HUDEP-2 (cell line): Measurements from ENCODE around the gene DRG1.
"Not testable (repeated sequence)": the region's sequence is repeated elsewhere in the genome, so short reads cannot be mapped to it uniquely, and the experiment has no call there.

ENCODE experiments used
- DNase-seq, 76 experiments: peaks; one replicate each; lab custom pipeline; 2025; ENCODE audit not compliant: unreplicated experiment in 76 of 76; lab: John Stamatoyannopoulos, UW

DRG1 gene

DNA sequence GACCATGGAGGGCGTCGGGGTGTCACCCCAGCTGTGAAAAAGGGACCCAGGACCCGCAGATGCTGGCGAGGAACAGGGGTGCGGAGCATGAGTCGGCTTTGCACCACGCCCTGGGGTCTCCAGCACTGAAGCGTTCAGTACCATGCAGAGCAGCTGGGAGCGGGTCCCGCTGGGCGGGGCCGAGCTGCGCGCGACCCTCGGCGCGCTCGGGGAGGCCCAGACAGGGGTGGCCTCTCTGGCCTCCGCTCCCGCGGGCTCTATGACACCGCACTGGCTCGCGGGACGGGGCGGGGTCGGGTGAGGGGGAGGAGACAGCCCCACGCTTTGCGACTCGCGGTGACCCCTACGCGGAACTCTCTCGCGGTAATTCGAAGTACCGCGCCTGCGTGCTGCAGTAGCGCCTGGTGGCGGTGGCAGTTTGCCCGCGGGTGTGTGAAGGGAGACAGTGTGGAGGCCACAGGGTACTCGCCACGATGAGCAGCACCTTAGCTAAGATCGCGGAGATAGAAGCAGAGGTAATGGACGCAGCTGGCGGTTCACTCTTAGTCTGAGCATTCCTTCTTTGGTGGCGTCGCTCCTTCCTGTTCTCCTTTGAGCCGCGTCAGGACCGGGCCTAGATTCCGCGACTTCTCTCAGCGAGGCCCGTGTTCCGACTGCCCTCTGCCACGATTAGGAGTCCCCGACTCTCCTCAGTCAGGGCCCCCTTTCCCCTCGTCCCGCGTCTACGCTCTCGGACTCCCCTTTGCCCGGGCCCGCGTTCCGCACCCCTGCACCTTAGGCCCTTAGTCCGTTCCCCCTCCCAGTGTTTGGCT is at the start of gene DRG1:
DRG1 (plus strand) TSS at position 394 of the 812 bp plus-strand sequence; CDS start at position 474, 80 bp downstream.
- peak; percentile 52 to 98 (median 95) for DNase-seq

DNA sequence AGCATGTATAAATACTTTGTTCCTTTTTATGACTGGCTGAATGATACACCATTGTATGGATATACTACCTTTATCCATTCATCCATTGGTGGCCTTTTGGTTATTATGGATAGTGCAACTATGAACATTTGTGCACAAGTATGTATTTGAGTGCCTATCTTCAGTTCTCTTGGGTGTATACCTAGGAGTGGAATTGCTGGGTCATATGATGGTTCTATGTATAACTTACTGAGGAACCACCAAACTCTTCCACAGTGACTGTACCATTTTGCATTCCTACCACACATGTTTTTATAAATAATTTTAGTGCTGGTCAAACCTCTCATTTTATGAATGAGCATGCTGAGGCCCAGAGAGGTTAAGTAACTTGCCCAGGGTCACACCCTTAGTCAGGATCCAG is 49.4 kb upstream of the DRG1 start:
- no peak for DNase-seq

DNA sequence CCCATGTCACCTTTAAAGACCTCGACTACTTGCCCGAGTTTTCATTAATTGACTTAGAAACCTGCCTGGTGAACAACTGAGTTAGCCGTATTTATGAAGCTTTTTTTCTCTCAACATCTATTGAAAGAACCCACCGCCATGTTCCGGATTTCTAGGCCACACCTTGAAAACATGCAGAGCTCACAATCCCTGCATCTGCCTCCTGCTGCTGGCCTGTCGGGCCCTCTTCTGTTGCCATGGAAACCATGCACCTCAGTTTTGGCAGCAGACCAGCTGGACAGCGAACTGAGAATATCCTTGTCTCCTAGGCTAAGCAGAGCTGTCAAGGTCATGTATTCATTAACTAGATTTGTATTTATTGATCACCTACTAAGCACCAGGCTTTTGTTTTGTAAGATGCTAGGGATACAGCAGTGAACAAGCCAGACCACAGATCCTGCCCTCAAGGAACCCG is 49.0 kb upstream of the DRG1 start:
- DNase-seq, result peak in 17 of 76 experiments; percentile 2 to 55 (median 13)

DNA sequence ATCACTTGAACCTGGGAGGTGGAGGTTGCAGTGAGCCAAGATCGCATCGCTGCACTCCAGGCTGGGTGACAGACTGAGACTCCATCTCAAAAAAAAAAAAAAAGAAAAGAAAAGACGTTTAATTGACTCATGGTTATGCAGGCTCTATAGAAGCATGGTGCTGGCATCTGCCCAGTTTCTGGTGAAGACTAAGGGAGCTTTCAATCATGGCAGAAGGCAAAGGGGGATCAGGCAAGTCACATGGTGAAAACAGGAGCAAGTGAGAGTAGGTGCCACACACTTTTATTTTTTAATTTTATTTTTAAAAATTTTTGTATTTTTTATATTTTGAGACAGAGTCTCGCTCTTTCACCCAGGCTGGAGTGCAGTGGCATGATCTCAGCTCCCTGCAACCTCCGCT is 44.9 kb upstream of the DRG1 start:
- no peak for DNase-seq

- no peak for DNase-seq
These were observed 39.4 kb upstream of the DRG1 start for GRCh38 chr22:31360029-31360428.

DNA sequence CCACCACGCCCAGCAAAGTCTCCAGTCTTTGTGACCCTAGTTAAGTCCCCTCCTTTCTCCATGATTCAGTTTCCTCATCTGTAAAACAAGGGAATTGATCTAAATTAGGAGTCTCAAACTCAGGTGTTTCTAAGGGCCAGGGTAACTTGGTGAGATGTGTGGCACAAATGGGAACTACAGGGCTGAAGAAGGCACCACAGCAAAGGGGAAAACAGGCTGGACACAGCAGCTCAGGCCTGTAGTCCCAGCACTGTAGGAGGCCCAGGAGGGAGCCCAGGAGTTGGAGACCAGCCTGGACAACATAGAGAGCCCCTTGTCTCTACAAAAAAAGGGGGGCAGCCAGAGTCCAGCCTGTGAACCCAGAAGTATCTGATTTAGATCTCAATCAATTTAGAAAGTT is 37.7 kb upstream of the DRG1 start:
- no peak for DNase-seq

GRCh38 chr22:31363885-31364465 is 35.4 kb upstream of the DRG1 start:
- DNase-seq, result no peak

DNA sequence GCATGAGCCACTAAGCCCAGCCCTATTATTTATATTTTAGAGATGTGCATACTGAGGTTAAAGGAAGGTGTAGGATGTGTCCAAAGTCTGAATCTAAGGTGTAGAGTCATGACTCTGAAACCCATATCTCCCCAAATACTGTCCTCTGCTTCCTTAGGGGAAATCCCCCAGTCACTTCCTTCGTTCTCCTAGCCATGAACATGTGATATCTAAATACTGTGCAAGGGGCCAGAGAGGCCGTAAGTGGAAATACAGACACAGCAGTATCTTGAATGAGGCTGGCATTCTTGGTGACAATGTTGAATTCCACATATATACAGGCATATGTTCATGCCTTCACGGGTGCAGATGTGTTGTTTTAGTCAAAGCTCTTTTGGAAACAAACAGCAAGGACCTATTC is 32.0 kb upstream of the DRG1 start:
- no peak for DNase-seq

- DNase-seq, result no peak
These were observed 21.8 kb upstream of the DRG1 start for GRCh38 chr22:31377612-31378011.

DNA sequence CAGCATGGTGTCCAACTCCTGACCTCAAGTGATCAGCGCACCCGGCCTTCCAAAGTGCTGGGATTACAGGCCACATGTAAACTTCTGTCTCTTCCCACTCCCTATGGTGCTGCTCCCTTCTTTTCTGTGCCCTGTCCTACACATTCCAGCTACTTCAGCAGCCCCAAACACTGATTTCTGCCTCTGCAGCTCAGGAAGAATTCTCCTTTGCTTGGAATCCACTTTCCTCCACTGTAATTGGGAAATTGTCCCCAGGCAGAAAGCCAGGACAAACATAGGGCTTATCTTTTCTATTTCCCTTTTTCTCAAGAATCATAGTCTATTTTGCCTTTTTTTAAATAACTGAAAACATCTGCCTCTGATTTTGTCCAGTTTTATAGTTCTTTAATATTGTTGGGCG is 21.3 kb upstream of the DRG1 start:
- no peak for DNase-seq

- not testable (repeated sequence) for DNase-seq
These were observed 20.8 kb upstream of the DRG1 start for GRCh38 chr22:31378651-31379050.

- DNase-seq, result no peak
These were observed 5.5 kb upstream of the DRG1 start for GRCh38 chr22:31393893-31394292.

DNA sequence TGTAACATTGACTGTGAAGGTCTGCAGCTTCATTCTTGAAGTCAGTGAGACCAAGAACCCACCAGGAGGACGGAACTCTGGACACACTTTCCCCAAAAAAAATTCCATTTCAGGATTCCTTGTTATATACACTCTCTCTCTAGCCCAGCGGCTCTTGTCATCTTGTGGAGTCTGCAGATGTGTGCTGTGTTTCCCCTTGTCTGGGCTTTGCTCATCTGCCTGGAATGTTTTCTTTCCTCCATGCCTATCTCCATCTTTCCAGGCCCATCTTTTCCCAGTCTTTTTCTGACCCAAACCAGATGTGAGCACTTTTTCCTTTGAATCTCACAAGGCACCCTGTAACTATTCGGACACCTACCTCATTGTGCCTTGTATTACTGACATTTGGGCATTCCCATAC is 5.1 kb upstream of the DRG1 start:
- DNase-seq, result no peak

DNA sequence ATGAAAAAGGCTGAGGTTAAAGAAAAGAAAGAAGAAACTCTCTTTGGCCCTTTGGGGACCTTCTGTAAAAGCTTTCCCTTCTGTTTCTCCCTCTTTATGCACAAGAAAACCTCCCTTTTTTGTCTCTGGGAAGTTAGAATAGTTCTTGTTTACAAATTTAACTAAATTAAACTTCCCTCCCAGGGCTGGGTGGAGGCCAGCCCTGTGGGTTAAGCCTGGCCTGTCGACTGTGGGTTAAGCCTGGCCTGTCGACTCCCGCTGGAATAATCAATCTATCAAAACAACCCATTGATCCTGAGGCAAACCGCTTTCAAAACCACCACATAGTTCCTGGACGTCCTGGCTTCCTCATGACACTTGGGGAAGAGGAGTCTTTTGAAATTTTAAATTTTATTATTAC is 1.2 kb upstream of the DRG1 start:
- DNase-seq, result peak in 3 of 76 experiments; percentile 3 to 10 (median 5)

DNA sequence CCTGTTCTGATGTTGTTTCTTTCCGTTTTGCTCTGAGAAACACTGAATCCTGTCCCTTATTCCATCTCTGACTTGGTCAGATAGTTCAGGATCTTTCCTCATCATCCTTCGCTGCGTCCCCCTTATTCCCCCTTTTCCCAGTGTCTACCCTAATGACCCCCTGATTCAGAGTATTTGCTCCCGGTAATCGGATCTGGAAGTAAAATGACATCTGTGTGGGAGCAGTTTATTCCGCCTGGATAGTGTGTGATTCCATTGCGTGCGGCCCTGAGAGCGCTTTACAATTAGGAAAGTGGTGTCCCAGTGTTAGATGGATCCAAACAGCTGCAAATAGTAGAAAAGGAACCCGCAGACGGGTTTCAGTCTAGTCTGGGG is 606 bp downstream of the DRG1 start:
- DNase-seq, result peak in 1 of 76 experiments; percentile 7

GRCh38 chr22:31402350-31402749 is 2.9 kb downstream of the DRG1 start:
- DNase-seq, result not testable (repeated sequence)

DNA sequence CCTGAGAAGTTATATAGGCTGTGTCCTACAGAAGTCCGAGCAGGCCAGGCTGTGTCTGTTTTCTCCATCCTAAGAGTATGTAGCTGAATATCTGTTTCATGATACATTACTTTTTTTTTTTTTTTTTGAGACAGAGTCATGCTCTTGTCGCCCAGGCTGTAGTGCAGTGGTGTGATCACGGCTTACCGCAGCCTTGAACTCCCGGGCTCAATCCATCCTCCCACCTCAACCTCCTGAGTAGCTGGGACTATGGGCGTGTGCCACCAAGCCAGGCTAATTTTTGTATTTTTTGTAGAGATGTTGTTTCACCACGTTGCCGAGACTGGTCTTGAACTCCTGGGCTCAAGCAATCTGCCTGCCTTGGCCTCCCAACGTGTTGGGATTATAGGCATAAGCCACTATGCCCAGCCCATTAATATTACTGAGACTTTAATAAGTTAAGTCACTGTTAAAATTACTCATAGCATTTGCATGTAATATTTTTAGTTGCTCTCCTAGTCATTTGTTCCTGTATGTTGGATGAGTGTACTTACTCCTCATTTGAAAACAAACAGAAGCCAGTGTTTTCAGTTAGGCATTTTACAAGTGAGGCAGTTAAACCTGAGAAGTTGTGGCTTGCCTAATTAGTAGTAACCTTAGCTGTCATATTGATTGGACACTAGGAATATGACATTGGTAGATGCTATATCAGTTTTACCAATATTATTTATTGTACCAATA is 26.1 kb downstream of the DRG1 start:
- no peak for DNase-seq

DNA sequence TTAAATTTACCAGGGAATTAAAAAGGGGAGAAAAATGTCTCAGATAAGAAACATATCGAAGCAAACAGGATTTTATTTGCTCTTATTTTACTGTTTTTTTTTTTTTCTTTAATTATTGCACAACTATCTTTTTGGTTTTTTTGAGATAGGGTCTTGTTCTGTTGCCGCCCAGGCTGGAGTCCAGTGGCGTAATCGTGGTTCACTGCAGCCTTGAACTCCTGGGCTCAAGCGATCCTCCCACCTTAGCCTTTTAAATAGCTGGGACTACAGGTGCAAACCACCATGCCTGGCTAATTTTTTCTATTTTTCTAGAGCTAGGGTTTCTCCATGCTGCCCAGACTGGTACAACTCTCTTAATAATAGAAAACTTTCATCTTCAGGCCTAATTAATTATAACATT is 32.5 kb downstream of the DRG1 start:
- DNase-seq, result no peak

GRCh38 chr22:31436132-31436531 is 36.7 kb downstream of the DRG1 start:
- no peak for DNase-seq

- DNase-seq, result no peak
These were observed 40.4 kb downstream of the DRG1 start for GRCh38 chr22:31439808-31440207.

DNA sequence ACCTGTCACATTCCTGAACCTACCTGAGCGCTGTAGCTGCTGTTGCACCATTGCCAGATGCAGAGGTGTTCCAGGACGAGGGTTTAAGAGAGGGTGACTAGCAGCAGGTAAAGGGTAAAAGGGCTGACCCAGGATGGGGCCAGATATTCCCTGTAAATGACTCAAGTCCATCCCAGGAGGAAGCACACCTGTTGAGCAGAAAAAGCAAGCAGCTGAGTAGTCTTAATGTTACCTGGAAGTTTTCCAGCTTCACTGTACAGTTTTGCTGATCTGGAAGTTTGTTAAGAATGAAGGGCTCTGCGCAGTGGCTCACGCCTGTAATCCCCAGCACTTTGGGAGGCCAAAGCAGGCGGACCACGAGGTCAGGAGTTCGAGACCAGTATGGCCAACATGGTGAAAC is 41.3 kb downstream of the DRG1 start:
- no peak for DNase-seq

- no peak for DNase-seq
These were observed 42.2 kb downstream of the DRG1 start for GRCh38 chr22:31441652-31442051.
